GM21515 (cell line): ENCODE data around the gene LXN.

Experiments
- ATAC-seq: cut with Tn5 transposase; IDR thresholded peaks from one replicate; pipeline ENCODE4 v1.9.1; 2021; ENCODE audit not compliant: unreplicated experiment

LXN gene

GRCh38 chr3:158671821-158672214 is 630 bp downstream of the LXN start:
- no peak for ATAC-seq

- no peak for ATAC-seq
Measured at GRCh38 chr3:158668506-158668905, 3.9 kb downstream of the LXN start.

GRCh38 chr3:158666416-158666815 is 6.0 kb downstream of the LXN start:
- no peak for ATAC-seq

GRCh38 chr3:158663832-158664231 is 8.6 kb downstream of the LXN start:
- ATAC-seq, result no peak

- ATAC-seq, result no peak
Measured at GRCh38 chr3:158663246-158663645, 9.2 kb downstream of the LXN start.

GRCh38 chr3:158660711-158661110 is 11.7 kb downstream of the LXN start:
- ATAC-seq, result no peak

- peak; percentile 93 for ATAC-seq
Measured at GRCh38 chr3:158659454-158660237, 12.8 kb downstream of the LXN start.

GRCh38 chr3:158658889-158659288 is 13.6 kb downstream of the LXN start:
- ATAC-seq, result no peak

GRCh38 chr3:158652463-158652862 is 20.0 kb downstream of the LXN start:
- no peak for ATAC-seq

GRCh38 chr3:158651192-158651591 is 21.3 kb downstream of the LXN start:
- ATAC-seq, result no peak

- ATAC-seq, result no peak
Measured at GRCh38 chr3:158649791-158650190, 22.7 kb downstream of the LXN start.

GRCh38 chr3:158644345-158644908 is 28.0 kb downstream of the LXN start, which contains the start of gene GFM1:
Gene GFM1 (plus strand): TSS chr3:158644527. CDS start chr3:158644635, 108 bp downstream.
- ATAC-seq, result peak; percentile 98

GRCh38 chr3:158642474-158643210 is 29.8 kb downstream of the LXN start:
- ATAC-seq, result no peak

GRCh38 chr3:158642005-158642404 is 30.4 kb downstream of the LXN start:
- ATAC-seq, result no peak

GRCh38 chr3:158640646-158641045 is 31.8 kb downstream of the LXN start:
- ATAC-seq, result no peak

- ATAC-seq, result no peak
Measured at GRCh38 chr3:158631981-158632380, 40.5 kb downstream of the LXN start.

- no peak for ATAC-seq
Measured at GRCh38 chr3:158625881-158626280, 46.6 kb downstream of the LXN start.

GRCh38 chr3:158617982-158618875 is 54.2 kb downstream of the LXN start:
- no peak for ATAC-seq
